ENCODE results near the gene C1QL1. TPM values are rescaled to one million over a fixed set of nuclear protein-coding genes. Genes with fewer than 3 reads are reported as not detected.

C1QL1 gene
- total and polyA plus RNA-seq, 2 of the 13 experiments (the other 11 are each of a cell fraction or from before 2014, with no cell fraction given), result 0.11 TPM

GRCh38 chr17:44981221-44981968 lies 13.3 kb upstream of the C1QL1 start (continued):
- TF ChIP-seq ZNF816 (CRISPR knock-in tag; IDR thresholded peaks at IDR 0.05; ENCODE audit: borderline replicate concordance) (0 out of 2 replicates have a peak, but pooled peaks have one; percentile 29), MTA1 (CRISPR knock-in tag; IDR thresholded peaks at IDR 0.05; ENCODE audit: borderline replicate concordance) (no peak), HOXA7 (CRISPR knock-in tag; IDR thresholded peaks at IDR 0.05) (no peak), GATA4 (IDR thresholded peaks at IDR 0.05; ENCODE audit: borderline replicate concordance, low read depth) (no peak), ZSCAN12 (CRISPR knock-in tag; IDR thresholded peaks at IDR 0.05) (no peak; the same call in 1 of the 2 replicates), ZNF644 (CRISPR knock-in tag; IDR thresholded peaks at IDR 0.05; ENCODE audit: low read depth) (no peak), KDM5B (CRISPR knock-in tag; IDR thresholded peaks at IDR 0.05; ENCODE audit: borderline replicate concordance) (no peak), SNAPC4 (CRISPR knock-in tag; IDR thresholded peaks at IDR 0.05) (no peak; the same call in 1 of the 2 replicates), STAG1 (CRISPR knock-in tag; IDR thresholded peaks at IDR 0.05) (no peak), ARNTL (CRISPR knock-in tag; IDR thresholded peaks at IDR 0.05) (peak; percentile 57; the same call in 1 of the 2 replicates), ZHX2 (IDR thresholded peaks at IDR 0.05; ENCODE audit: low read depth) (no peak), ZHX2 (CRISPR knock-in tag; IDR thresholded peaks at IDR 0.05; ENCODE audit: borderline replicate concordance) (no peak), DZIP1 (CRISPR knock-in tag; IDR thresholded peaks at IDR 0.05) (no peak), IKZF4 (CRISPR knock-in tag; IDR thresholded peaks at IDR 0.05; ENCODE audit: borderline replicate concordance, low read depth, not compliant biosample characterization) (no peak), ARNT (IDR thresholded peaks at IDR 0.05) (no peak), RAD21 (CRISPR knock-in tag; IDR thresholded peaks at IDR 0.05) (no peak)

Measured in HepG2 (cell line).